NCI-H460 (cell line): Measurements from ENCODE around the gene TMED5. TPM values are rescaled to one million over a fixed set of nuclear protein-coding genes. Genes with fewer than 3 reads are reported as not detected.
"Not testable (repeated sequence)": the region's sequence is repeated elsewhere in the genome, so short reads cannot be mapped to it uniquely, and the experiment has no call there.

Source experiments
- DNase-seq: peaks from one replicate; pipeline ENCODE4 v3.0.0-alpha.2; 2016; ENCODE audit warnings: low read depth; ENCODE audit errors: extremely low read depth
- total RNA-seq: library from RNA; depleted of rRNA; stranded (reverse); fragments of >200 nt; shearing (Covaris generic); gene quantifications from 2 replicates; pipeline ENCODE4 v1.2.3, GENCODE V29; 2014

The TMED5 gene
- total RNA-seq, 1 experiment from 2014 or later, result 95.6 TPM

GRCh38 chr1:93174638-93175037 lies 5.6 kb downstream of the TMED5 start:
- not testable (repeated sequence) for DNase-seq

- no peak for DNase-seq
Measured at GRCh38 chr1:93172778-93173177, 7.4 kb downstream of the TMED5 start.

- DNase-seq, result no peak
Measured at GRCh38 chr1:93171549-93172034, 8.6 kb downstream of the TMED5 start.

GRCh38 chr1:93170141-93170678 lies 10.0 kb downstream of the TMED5 start:
- not testable (repeated sequence) for DNase-seq

- DNase-seq, result no peak
Measured at GRCh38 chr1:93167006-93167405, 13.2 kb downstream of the TMED5 start.

GRCh38 chr1:93165895-93166294 lies 14.3 kb downstream of the TMED5 start:
- DNase-seq, result not testable (repeated sequence)

- DNase-seq, result no peak
Measured at GRCh38 chr1:93164816-93165215, 15.4 kb downstream of the TMED5 start.

GRCh38 chr1:93163314-93163713 lies 16.9 kb downstream of the TMED5 start:
- not testable (repeated sequence) for DNase-seq

- DNase-seq, result no peak
Measured at GRCh38 chr1:93159337-93159736, 20.9 kb downstream of the TMED5 start.

- no peak for DNase-seq
Measured at GRCh38 chr1:93155335-93155734, 24.9 kb downstream of the TMED5 start.

GRCh38 chr1:93154898-93155297 lies 25.3 kb downstream of the TMED5 start:
- DNase-seq, result no peak

- no peak for DNase-seq
Measured at GRCh38 chr1:93152835-93153234, 27.4 kb downstream of the TMED5 start.

GRCh38 chr1:93151474-93151873 lies 28.7 kb downstream of the TMED5 start:
- DNase-seq, result no peak

GRCh38 chr1:93150729-93151128 lies 29.5 kb downstream of the TMED5 start:
- DNase-seq, result no peak

GRCh38 chr1:93148001-93148400 lies 32.2 kb downstream of the TMED5 start:
- no peak for DNase-seq

GRCh38 chr1:93143769-93144168 lies 36.4 kb downstream of the TMED5 start:
- no peak for DNase-seq

GRCh38 chr1:93143136-93143535 lies 37.1 kb downstream of the TMED5 start:
- DNase-seq, result no peak

- no peak for DNase-seq
Measured at GRCh38 chr1:93142161-93142560, 38.1 kb downstream of the TMED5 start.

- no peak for DNase-seq
Measured at GRCh38 chr1:93140106-93140505, 40.1 kb downstream of the TMED5 start.

- DNase-seq, result no peak
Measured at GRCh38 chr1:93137604-93138292, 42.5 kb downstream of the TMED5 start.

- no peak for DNase-seq
Measured at GRCh38 chr1:93136445-93136844, 43.8 kb downstream of the TMED5 start.

GRCh38 chr1:93132638-93133037 lies 47.6 kb downstream of the TMED5 start:
- no peak for DNase-seq
